ENCODE results near the gene COL6A5. TPM values are rescaled to one million over a fixed set of nuclear protein-coding genes. Genes with fewer than 3 reads are reported as not detected.

The COL6A5 gene
- total RNA-seq, 2 donors from 2014 or later: not detected

GRCh38 chr3:130480736-130481135, 135.3 kb downstream of the COL6A5 start:
- Mint-ChIP-seq H3K27ac (no peak overlapping the region), H3K36me3 (ENCODE audit: low read depth) (no peaks in the 10 kb centered on the region), H3K4me3 (no peak overlapping the region), H3K4me1 (no peaks in the 10 kb centered on the region), H3K27me3 (peaks cover 6% of the 10 kb centered on the region)
- ATAC-seq (no peak), DNase-seq (no peak)
- H3K9me3 ChIP-seq (ENCODE audit: control insufficient read depth, low read length, poor library complexity, severe bottlenecking): no peaks in the 10 kb centered on the region

- H3K4me3 Mint-ChIP-seq: no peak overlapping the region
- no peak overlapping the region for H3K27ac Mint-ChIP-seq
- ATAC-seq (no peak), DNase-seq (no peak)
- no peaks in the 10 kb centered on the region for H3K4me1 Mint-ChIP-seq
- no peaks in the 10 kb centered on the region for H3K36me3 Mint-ChIP-seq (ENCODE audit: low read depth)
- H3K9me3 ChIP-seq (ENCODE audit: control insufficient read depth, low read length, poor library complexity, severe bottlenecking): no peaks in the 10 kb centered on the region
- H3K27me3 Mint-ChIP-seq: peaks cover 21% of the 10 kb centered on the region
Measured at GRCh38 chr3:130488288-130488687, 142.8 kb downstream of the COL6A5 start.

- H3K4me1 Mint-ChIP-seq: no peaks in the 10 kb centered on the region
- H3K36me3 Mint-ChIP-seq (ENCODE audit: low read depth): no peaks in the 10 kb centered on the region
- DNase-seq: no peak
- no peaks in the 10 kb centered on the region for H3K9me3 ChIP-seq (ENCODE audit: control insufficient read depth, low read length, poor library complexity, severe bottlenecking)
- no peak overlapping the region for H3K27ac Mint-ChIP-seq
- H3K27me3 Mint-ChIP-seq: peaks cover 21% of the 10 kb centered on the region
- H3K4me3 Mint-ChIP-seq: no peak overlapping the region
- no peak for ATAC-seq
Measured at GRCh38 chr3:130488769-130489450, 143.4 kb downstream of the COL6A5 start.

GRCh38 chr3:130490241-130490640, 144.8 kb downstream of the COL6A5 start:
- Mint-ChIP-seq H3K4me3 (no peak overlapping the region), H3K27me3 (peaks cover 21% of the 10 kb centered on the region)

GRCh38 chr3:130491431-130491830, 146.0 kb downstream of the COL6A5 start:
- peaks cover 21% of the 10 kb centered on the region for H3K27me3 Mint-ChIP-seq
- ATAC-seq: no peak
- no peak overlapping the region for H3K27ac Mint-ChIP-seq
- H3K4me1 Mint-ChIP-seq: no peaks in the 10 kb centered on the region
- DNase-seq: no peak
- no peaks in the 10 kb centered on the region for H3K9me3 ChIP-seq (ENCODE audit: control insufficient read depth, low read length, poor library complexity, severe bottlenecking)
- H3K4me3 Mint-ChIP-seq: no peak overlapping the region
- no peaks in the 10 kb centered on the region for H3K36me3 Mint-ChIP-seq (ENCODE audit: low read depth)

More at GRCh38 chr3:130490241-130490640, 144.8 kb downstream of the COL6A5 start:
- DNase-seq: no peak
- no peaks in the 10 kb centered on the region for H3K9me3 ChIP-seq (ENCODE audit: control insufficient read depth, low read length, poor library complexity, severe bottlenecking)
- Mint-ChIP-seq H3K4me1 (no peaks in the 10 kb centered on the region), H3K27ac (no peak overlapping the region), H3K36me3 (ENCODE audit: low read depth) (no peaks in the 10 kb centered on the region)
- ATAC-seq: no peak

GRCh38 chr3:130504701-130505100, 159.2 kb downstream of the COL6A5 start:
- peaks cover 44% of the 10 kb centered on the region for H3K27me3 Mint-ChIP-seq
- H3K36me3 Mint-ChIP-seq (ENCODE audit: low read depth): no peaks in the 10 kb centered on the region
- no peak overlapping the region for H3K4me3 Mint-ChIP-seq
- DNase-seq: no peak
- ATAC-seq: no peak
- H3K9me3 ChIP-seq (ENCODE audit: control insufficient read depth, low read length, poor library complexity, severe bottlenecking): no peaks in the 10 kb centered on the region
- no peak overlapping the region for H3K27ac Mint-ChIP-seq
- H3K4me1 Mint-ChIP-seq: no peaks in the 10 kb centered on the region

- Mint-ChIP-seq H3K36me3 (ENCODE audit: low read depth) (no peaks in the 10 kb centered on the region), H3K4me3 (no peak overlapping the region), H3K4me1 (no peaks in the 10 kb centered on the region), H3K27ac (no peak overlapping the region), H3K27me3 (peaks cover 52% of the 10 kb centered on the region)
- ATAC-seq (no peak), DNase-seq (no peak)
- H3K9me3 ChIP-seq (ENCODE audit: control insufficient read depth, low read length, poor library complexity, severe bottlenecking): no peaks in the 10 kb centered on the region
Measured at GRCh38 chr3:130506031-130506430, 160.6 kb downstream of the COL6A5 start.

- H3K27me3 Mint-ChIP-seq: peaks cover 59% of the 10 kb centered on the region
- ATAC-seq (no peak), DNase-seq (no peak)
- no peaks in the 10 kb centered on the region for H3K4me1 Mint-ChIP-seq
- no peaks in the 10 kb centered on the region for H3K36me3 Mint-ChIP-seq (ENCODE audit: low read depth)
- no peaks in the 10 kb centered on the region for H3K9me3 ChIP-seq (ENCODE audit: control insufficient read depth, low read length, poor library complexity, severe bottlenecking)
- no peak overlapping the region for H3K27ac Mint-ChIP-seq
- H3K4me3 Mint-ChIP-seq: no peak overlapping the region
Measured at GRCh38 chr3:130507746-130508145, 162.3 kb downstream of the COL6A5 start.

- Mint-ChIP-seq H3K27ac (no peak overlapping the region), H3K27me3 (peaks cover 59% of the 10 kb centered on the region), H3K4me1 (no peaks in the 10 kb centered on the region), H3K4me3 (no peak overlapping the region), H3K36me3 (ENCODE audit: low read depth) (no peaks in the 10 kb centered on the region)
- DNase-seq (no peak), ATAC-seq (no peak)
- H3K9me3 ChIP-seq (ENCODE audit: control insufficient read depth, low read length, poor library complexity, severe bottlenecking): no peaks in the 10 kb centered on the region
Measured at GRCh38 chr3:130509008-130509407, 163.5 kb downstream of the COL6A5 start.

GRCh38 chr3:130514681-130515080, 169.2 kb downstream of the COL6A5 start:
- H3K4me3 Mint-ChIP-seq: no peak overlapping the region

GRCh38 chr3:130515755-130516154, 170.3 kb downstream of the COL6A5 start:
- no peaks in the 10 kb centered on the region for H3K9me3 ChIP-seq (ENCODE audit: control insufficient read depth, low read length, poor library complexity, severe bottlenecking)
- H3K27ac Mint-ChIP-seq: no peak overlapping the region
- peaks cover 2% of the 10 kb centered on the region for H3K36me3 Mint-ChIP-seq (ENCODE audit: low read depth)
- H3K4me1 Mint-ChIP-seq: no peaks in the 10 kb centered on the region
- DNase-seq (no peak), ATAC-seq (no peak)
- H3K4me3 Mint-ChIP-seq: no peak overlapping the region
- H3K27me3 Mint-ChIP-seq: peaks cover 53% of the 10 kb centered on the region

More at GRCh38 chr3:130514681-130515080, 169.2 kb downstream of the COL6A5 start:
- Mint-ChIP-seq H3K27me3 (peaks cover 49% of the 10 kb centered on the region), H3K36me3 (ENCODE audit: low read depth) (peaks cover 2% of the 10 kb centered on the region), H3K27ac (no peak overlapping the region), H3K4me1 (no peaks in the 10 kb centered on the region)
- ATAC-seq (no peak), DNase-seq (no peak)
- no peaks in the 10 kb centered on the region for H3K9me3 ChIP-seq (ENCODE audit: control insufficient read depth, low read length, poor library complexity, severe bottlenecking)

GRCh38 chr3:130516645-130517512, 171.4 kb downstream of the COL6A5 start, which contains the start of gene COL6A6:
Gene COL6A6, plus strand, starts transcription at chr3:130517177. Its CDS starts 43,188 bp downstream, at chr3:130560365.
- DNase-seq (no peak), ATAC-seq (no peak)
- peaks cover 50% of the 10 kb centered on the region for H3K27me3 Mint-ChIP-seq
- no peaks in the 10 kb centered on the region for H3K4me1 Mint-ChIP-seq
- H3K27ac Mint-ChIP-seq: no peak within 1 kb of the TSS
- peaks cover 2% of the 10 kb centered on the region for H3K36me3 Mint-ChIP-seq (ENCODE audit: low read depth)
- no peaks in the 10 kb centered on the region for H3K9me3 ChIP-seq (ENCODE audit: control insufficient read depth, low read length, poor library complexity, severe bottlenecking)
- no peak within 1 kb of the TSS for H3K4me3 Mint-ChIP-seq

- ATAC-seq (no peak), DNase-seq (no peak)
- no peaks in the 10 kb centered on the region for H3K4me1 Mint-ChIP-seq
- H3K27ac Mint-ChIP-seq: no peak overlapping the region
- H3K4me3 Mint-ChIP-seq: no peak overlapping the region
- H3K9me3 ChIP-seq (ENCODE audit: control insufficient read depth, low read length, poor library complexity, severe bottlenecking): no peaks in the 10 kb centered on the region
- H3K36me3 Mint-ChIP-seq (ENCODE audit: low read depth): peaks cover 3% of the 10 kb centered on the region
- peaks cover 57% of the 10 kb centered on the region for H3K27me3 Mint-ChIP-seq
Measured at GRCh38 chr3:130517602-130518001, 172.1 kb downstream of the COL6A5 start.

Data from T-helper 17 cell (primary cell).